ENCODE data around the gene ATP11C.

The ATP11C gene

DNA sequence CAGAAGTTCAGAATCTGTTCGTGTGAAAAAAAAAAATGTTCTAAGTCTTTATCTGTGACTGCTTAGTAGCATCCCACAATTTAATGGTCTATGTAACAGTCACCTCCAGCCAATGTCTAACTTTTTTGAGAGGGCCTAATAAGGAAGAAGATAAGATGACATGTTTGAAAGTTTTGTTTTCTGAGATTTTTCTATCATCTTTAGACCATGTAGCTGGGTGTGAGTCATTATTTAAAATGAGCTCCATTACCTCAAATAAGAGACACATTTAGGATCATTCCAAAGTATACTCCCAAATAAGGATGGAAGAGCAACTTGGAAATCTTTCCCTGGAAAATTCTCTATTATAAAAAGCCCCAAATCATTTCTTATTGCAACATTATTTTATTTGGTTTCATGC, 196.7 kb downstream of the ATP11C start:
- Histone ChIP-seq H3K4me1 (ENCODE audit: control insufficient read depth, insufficient read depth, low read length) (no peaks in the 10 kb centered on the region), H3K27ac (ENCODE audit: low read depth, low read length) (no peak overlapping the region), H3K9ac (ENCODE audit: low read length) (no peak overlapping the region), H3K27me3 (ENCODE audit: control insufficient read depth, insufficient read depth, low read length) (no peaks in the 10 kb centered on the region; the same call in 1 of the 2 replicates), H3K4me3 (ENCODE audit: low read depth, low read length) (no peak overlapping the region), H3K9me3 (ENCODE audit: control insufficient read depth, insufficient read depth, low read depth, low read length) (no peaks in the 10 kb centered on the region), H3K36me3 (ENCODE audit: control insufficient read depth, insufficient read depth, low read length) (peaks cover 56% of the 10 kb centered on the region)

DNA sequence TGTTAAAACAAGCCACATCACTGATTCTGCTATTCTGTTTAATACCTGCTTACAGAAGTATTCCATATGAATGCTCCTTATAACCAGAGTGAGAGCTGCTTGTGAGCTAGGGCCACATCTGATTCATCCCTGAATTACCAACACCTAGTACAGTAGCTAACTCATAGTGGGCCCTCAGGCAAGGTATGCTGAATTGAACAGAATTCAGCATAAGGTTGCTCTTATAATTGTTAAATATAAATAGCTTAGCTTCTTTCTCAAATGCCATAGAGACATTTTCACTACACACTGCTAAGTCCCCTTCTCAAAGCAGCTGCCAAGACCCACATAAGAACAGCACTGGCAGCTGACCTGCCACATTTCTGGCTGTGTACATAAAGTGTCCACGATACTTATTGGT, 197.9 kb downstream of the ATP11C start:
- Histone ChIP-seq H3K9me3 (ENCODE audit: control insufficient read depth, insufficient read depth, low read depth, low read length) (no peaks in the 10 kb centered on the region), H3K4me3 (ENCODE audit: low read depth, low read length) (no peak overlapping the region), H3K27me3 (ENCODE audit: control insufficient read depth, insufficient read depth, low read length) (no peaks in the 10 kb centered on the region; the same call in 1 of the 2 replicates), H3K27ac (ENCODE audit: low read depth, low read length) (no peak overlapping the region), H3K4me1 (ENCODE audit: control insufficient read depth, insufficient read depth, low read length) (no peaks in the 10 kb centered on the region), H3K36me3 (ENCODE audit: control insufficient read depth, insufficient read depth, low read length) (peaks cover 45% of the 10 kb centered on the region), H3K9ac (ENCODE audit: low read length) (no peak overlapping the region)

DNA sequence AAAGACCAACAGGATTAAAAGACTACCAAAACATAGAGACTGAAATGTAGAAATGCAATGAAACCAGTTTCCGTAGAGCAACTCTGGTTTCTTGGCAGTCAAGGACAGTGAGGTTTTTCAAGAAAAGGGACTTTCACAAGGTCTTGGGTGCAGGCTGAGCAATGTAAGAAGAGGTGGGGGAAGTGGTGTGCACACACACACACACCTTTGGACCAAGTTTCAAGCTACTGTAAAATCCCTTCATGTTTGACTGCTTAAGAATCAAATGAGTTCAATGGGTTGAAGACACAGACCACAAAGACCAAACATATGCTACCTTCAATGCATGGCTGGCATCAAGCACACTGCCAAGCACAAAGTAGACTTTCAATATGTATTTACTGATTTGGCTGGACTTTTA, 207.1 kb downstream of the ATP11C start:
- no peaks in the 10 kb centered on the region for H3K27me3 ChIP-seq (ENCODE audit: control insufficient read depth, insufficient read depth, low read length)
- no peaks in the 10 kb centered on the region for H3K9me3 ChIP-seq (ENCODE audit: control insufficient read depth, insufficient read depth, low read depth, low read length)
- no peak overlapping the region for H3K9ac ChIP-seq (ENCODE audit: low read length)
- no peak overlapping the region for H3K27ac ChIP-seq (ENCODE audit: low read depth, low read length)
- peaks cover 19% of the 10 kb centered on the region for H3K36me3 ChIP-seq (ENCODE audit: control insufficient read depth, insufficient read depth, low read length)
- H3K4me3 ChIP-seq (ENCODE audit: low read depth, low read length): no peak overlapping the region
- H3K4me1 ChIP-seq (ENCODE audit: control insufficient read depth, insufficient read depth, low read length): no peaks in the 10 kb centered on the region

DNA sequence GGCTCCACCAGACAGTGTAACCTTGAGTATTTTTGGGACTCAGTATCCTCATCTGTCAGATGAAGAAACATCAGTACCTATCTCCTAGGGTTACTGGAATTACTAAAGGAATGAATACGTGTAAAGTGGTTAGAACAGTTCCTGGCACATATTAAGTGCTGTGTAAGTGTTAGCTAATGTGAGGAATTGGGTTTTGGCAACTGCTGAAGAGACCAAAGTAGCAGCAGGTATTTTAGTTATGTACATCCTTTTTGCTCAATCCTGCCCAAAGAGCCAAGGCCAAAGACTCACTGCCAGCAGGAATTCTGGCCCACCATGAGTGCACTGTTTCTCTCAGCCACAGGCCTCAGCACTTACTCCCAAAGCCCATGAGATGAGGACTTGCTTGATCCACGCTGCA, 208.2 kb downstream of the ATP11C start:
- H3K9ac ChIP-seq (ENCODE audit: low read length): no peak overlapping the region
- peaks cover 5% of the 10 kb centered on the region; the same call in 1 of the 2 replicates for H3K4me1 ChIP-seq (ENCODE audit: control insufficient read depth, insufficient read depth, low read length)
- no peak overlapping the region for H3K4me3 ChIP-seq (ENCODE audit: low read depth, low read length)
- no peaks in the 10 kb centered on the region for H3K27me3 ChIP-seq (ENCODE audit: control insufficient read depth, insufficient read depth, low read length)
- no peak overlapping the region for H3K27ac ChIP-seq (ENCODE audit: low read depth, low read length)
- no peaks in the 10 kb centered on the region for H3K9me3 ChIP-seq (ENCODE audit: control insufficient read depth, insufficient read depth, low read depth, low read length)
- peaks cover 16% of the 10 kb centered on the region for H3K36me3 ChIP-seq (ENCODE audit: control insufficient read depth, insufficient read depth, low read length)

GRCh38 chrX:139720979-139721378, 211.9 kb downstream of the ATP11C start:
- Histone ChIP-seq H3K27me3 (ENCODE audit: control insufficient read depth, insufficient read depth, low read length) (no peaks in the 10 kb centered on the region), H3K9ac (ENCODE audit: low read length) (no peak overlapping the region), H3K4me1 (ENCODE audit: control insufficient read depth, insufficient read depth, low read length) (peaks cover 5% of the 10 kb centered on the region; the same call in 1 of the 2 replicates), H3K27ac (ENCODE audit: low read depth, low read length) (no peak overlapping the region), H3K36me3 (ENCODE audit: control insufficient read depth, insufficient read depth, low read length) (0 out of 2 replicates have a peak, but pooled peaks cover 5% of the 10 kb centered on the region), H3K4me3 (ENCODE audit: low read depth, low read length) (no peak overlapping the region), H3K9me3 (ENCODE audit: control insufficient read depth, insufficient read depth, low read depth, low read length) (no peaks in the 10 kb centered on the region)

GRCh38 chrX:139720136-139720535, 212.7 kb downstream of the ATP11C start:
- no peaks in the 10 kb centered on the region for H3K27me3 ChIP-seq (ENCODE audit: control insufficient read depth, insufficient read depth, low read length)
- peaks cover 5% of the 10 kb centered on the region; the same call in 1 of the 2 replicates for H3K4me1 ChIP-seq (ENCODE audit: control insufficient read depth, insufficient read depth, low read length)
- H3K4me3 ChIP-seq (ENCODE audit: low read depth, low read length): no peak overlapping the region
- peak overlapping the region; percentile 9 for H3K9ac ChIP-seq (ENCODE audit: low read length)
- H3K9me3 ChIP-seq (ENCODE audit: control insufficient read depth, insufficient read depth, low read depth, low read length): no peaks in the 10 kb centered on the region
- no peaks in the 10 kb centered on the region for H3K36me3 ChIP-seq (ENCODE audit: control insufficient read depth, insufficient read depth, low read length)
- peak overlapping the region; percentile 46; the same call in 1 of the 2 replicates for H3K27ac ChIP-seq (ENCODE audit: low read depth, low read length)

- Histone ChIP-seq H3K36me3 (ENCODE audit: control insufficient read depth, insufficient read depth, low read length) (no peaks in the 10 kb centered on the region), H3K27ac (ENCODE audit: low read depth, low read length) (no peak within 1 kb of the TSS), H3K4me1 (ENCODE audit: control insufficient read depth, insufficient read depth, low read length) (no peaks in the 10 kb centered on the region), H3K27me3 (ENCODE audit: control insufficient read depth, insufficient read depth, low read length) (no peaks in the 10 kb centered on the region; the same call in 1 of the 2 replicates), H3K9me3 (ENCODE audit: control insufficient read depth, insufficient read depth, low read depth, low read length) (peaks cover 3% of the 10 kb centered on the region; the same call in 1 of the 2 replicates), H3K4me3 (ENCODE audit: low read depth, low read length) (no peak within 1 kb of the TSS), H3K9ac (ENCODE audit: low read length) (no peak within 1 kb of the TSS)
Observed at GRCh38 chrX:139708067-139708466, 224.8 kb downstream of the ATP11C start, which contains the start of gene MCF2. Gene MCF2, minus strand, starts transcription at chrX:139708167. Its CDS starts 56,423 bp downstream, at chrX:139651744.

- H3K27ac ChIP-seq (ENCODE audit: low read depth, low read length): no peak overlapping the region
- H3K9ac ChIP-seq (ENCODE audit: low read length): no peak overlapping the region
- no peak overlapping the region for H3K4me3 ChIP-seq (ENCODE audit: low read depth, low read length)
- H3K36me3 ChIP-seq (ENCODE audit: control insufficient read depth, insufficient read depth, low read length): no peaks in the 10 kb centered on the region
- H3K4me1 ChIP-seq (ENCODE audit: control insufficient read depth, insufficient read depth, low read length): no peaks in the 10 kb centered on the region
- peaks cover 3% of the 10 kb centered on the region; the same call in 1 of the 2 replicates for H3K9me3 ChIP-seq (ENCODE audit: control insufficient read depth, insufficient read depth, low read depth, low read length)
- H3K27me3 ChIP-seq (ENCODE audit: control insufficient read depth, insufficient read depth, low read length): no peaks in the 10 kb centered on the region; the same call in 1 of the 2 replicates
Observed at GRCh38 chrX:139702658-139703057, 230.2 kb downstream of the ATP11C start.

DNA sequence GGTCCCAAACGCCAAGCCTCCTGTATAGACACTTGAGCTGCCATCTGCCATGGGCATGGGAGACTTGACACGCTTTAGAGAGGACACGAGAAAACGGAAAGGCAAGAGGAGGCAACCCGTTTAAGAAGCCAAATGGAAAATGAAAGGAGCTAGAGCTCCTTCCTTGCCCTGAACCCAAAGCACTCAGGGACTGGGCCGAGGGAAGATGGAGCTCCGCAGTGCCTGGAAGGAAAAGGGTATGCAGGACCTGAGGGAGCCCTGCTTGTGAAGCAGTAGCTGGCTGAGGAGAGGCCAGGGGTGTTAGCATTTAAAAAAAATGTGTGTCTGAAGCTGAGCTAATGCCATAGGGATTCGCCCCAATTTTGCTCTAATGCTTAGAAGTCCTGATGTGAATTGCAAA, 239.9 kb downstream of the ATP11C start:
- Histone ChIP-seq H3K27me3 (ENCODE audit: control insufficient read depth, insufficient read depth, low read length) (peaks cover 47% of the 10 kb centered on the region), H3K4me3 (ENCODE audit: low read depth, low read length) (0 out of 2 replicates have a peak overlapping the region, but pooled peaks have one; percentile 65), H3K9ac (ENCODE audit: low read length) (no peak overlapping the region), H3K4me1 (ENCODE audit: control insufficient read depth, insufficient read depth, low read length) (peaks cover 7% of the 10 kb centered on the region), H3K36me3 (ENCODE audit: control insufficient read depth, insufficient read depth, low read length) (no peaks in the 10 kb centered on the region), H3K27ac (ENCODE audit: low read depth, low read length) (no peak overlapping the region), H3K9me3 (ENCODE audit: control insufficient read depth, insufficient read depth, low read depth, low read length) (no peaks in the 10 kb centered on the region)

DNA sequence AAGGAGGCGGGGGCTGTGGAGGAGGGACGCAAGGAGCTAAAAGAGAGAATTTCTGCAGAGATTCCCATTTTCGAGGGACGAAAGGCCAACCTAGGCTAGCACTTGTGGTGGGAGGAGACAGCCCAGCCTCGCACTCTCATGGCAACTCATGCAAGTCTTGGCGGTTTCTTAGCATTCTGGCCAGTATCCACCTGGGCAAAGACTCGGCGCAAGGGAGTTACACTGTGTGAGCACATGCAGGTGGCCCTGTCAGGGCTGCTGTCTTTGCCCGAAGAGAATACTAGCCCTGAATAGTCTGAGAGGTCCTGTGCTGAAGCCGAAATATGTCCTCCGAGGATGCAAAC, 240.4 kb downstream of the ATP11C start:
- H3K4me3 ChIP-seq (ENCODE audit: low read depth, low read length): peak overlapping the region; percentile 65
- no peaks in the 10 kb centered on the region for H3K36me3 ChIP-seq (ENCODE audit: control insufficient read depth, insufficient read depth, low read length)
- no peak overlapping the region for H3K9ac ChIP-seq (ENCODE audit: low read length)
- no peaks in the 10 kb centered on the region for H3K9me3 ChIP-seq (ENCODE audit: control insufficient read depth, insufficient read depth, low read depth, low read length)
- no peak overlapping the region for H3K27ac ChIP-seq (ENCODE audit: low read depth, low read length)
- peaks cover 47% of the 10 kb centered on the region for H3K27me3 ChIP-seq (ENCODE audit: control insufficient read depth, insufficient read depth, low read length)
- H3K4me1 ChIP-seq (ENCODE audit: control insufficient read depth, insufficient read depth, low read length): peaks cover 7% of the 10 kb centered on the region

DNA sequence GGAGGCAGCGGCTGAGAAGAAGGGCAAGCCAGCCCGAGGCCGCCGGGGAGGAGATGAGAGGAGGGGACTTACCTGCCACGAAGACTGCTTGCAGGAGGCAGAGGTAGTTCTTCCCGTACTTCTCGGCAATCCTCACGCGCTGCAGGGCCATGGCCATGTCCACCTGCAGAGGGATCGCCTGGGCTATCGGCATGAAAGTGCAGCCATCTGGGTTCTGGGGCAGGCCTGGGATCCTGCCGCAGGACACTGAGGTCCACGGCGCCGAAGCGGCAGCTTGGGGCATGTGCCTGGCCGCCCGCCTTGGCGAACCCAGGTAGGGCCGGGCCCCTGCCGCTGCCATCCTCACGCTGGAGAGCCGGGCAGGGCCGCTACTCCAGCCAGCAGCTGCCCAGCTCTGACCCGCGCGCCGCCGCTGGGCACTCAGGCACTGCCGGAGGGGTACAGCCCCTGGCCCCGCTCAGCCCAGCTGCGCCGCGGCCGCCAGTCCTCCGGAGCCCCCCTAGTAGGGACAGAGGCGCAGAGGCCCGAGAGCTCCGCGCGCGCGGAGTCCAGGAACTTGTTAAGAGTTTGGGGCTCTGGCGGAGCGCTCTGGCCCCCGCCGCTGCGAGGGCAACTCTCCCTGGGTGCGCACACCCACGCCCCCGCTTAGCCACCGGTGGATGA, 240.9 kb downstream of the ATP11C start:
- peaks cover 47% of the 10 kb centered on the region for H3K27me3 ChIP-seq (ENCODE audit: control insufficient read depth, insufficient read depth, low read length)
- no peak overlapping the region for H3K9ac ChIP-seq (ENCODE audit: low read length)
- peaks cover 7% of the 10 kb centered on the region for H3K4me1 ChIP-seq (ENCODE audit: control insufficient read depth, insufficient read depth, low read length)
- H3K27ac ChIP-seq (ENCODE audit: low read depth, low read length): no peak overlapping the region
- H3K4me3 ChIP-seq (ENCODE audit: low read depth, low read length): peak overlapping the region; percentile 65
- H3K9me3 ChIP-seq (ENCODE audit: control insufficient read depth, insufficient read depth, low read depth, low read length): no peaks in the 10 kb centered on the region
- H3K36me3 ChIP-seq (ENCODE audit: control insufficient read depth, insufficient read depth, low read length): no peaks in the 10 kb centered on the region

Data from HUES6 (cell line).